Effector memory CD4-positive, alpha-beta T cell (primary cell): ENCODE results near the gene BLMH.
"Not testable (repeated sequence)": the region's sequence is repeated elsewhere in the genome, so short reads cannot be mapped to it uniquely, and the experiment has no call there.

Experiments
- DNase-seq, 3 donors: peaks; one replicate each; pipeline ENCODE4 v3.0.0-alpha.2; 2020
- H3K27ac ChIP-seq: 2 replicates; pipeline ENCODE4 v1.7.0; 2013; ENCODE audit warnings: mild to moderate bottlenecking, low read length, moderate library complexity; ENCODE audit not compliant: insufficient read depth, poor library complexity, severe bottlenecking
- H3K27me3 ChIP-seq: replicated peaks from 2 replicates; pipeline ENCODE4 v1.7.0; 2013; ENCODE audit warnings: mild to moderate bottlenecking, low read length; ENCODE audit not compliant: insufficient read depth, control insufficient read depth, poor library complexity, severe bottlenecking
- H3K36me3 ChIP-seq: 2 replicates; pipeline ENCODE4 v1.7.0; 2013; ENCODE audit warnings: mild to moderate bottlenecking, low read length, moderate library complexity; ENCODE audit not compliant: control insufficient read depth, insufficient read depth
- H3K4me1 ChIP-seq: 2 replicates; pipeline ENCODE4 v1.7.0; 2013; ENCODE audit warnings: low read length, mild to moderate bottlenecking; ENCODE audit not compliant: control insufficient read depth, insufficient read depth, poor library complexity, severe bottlenecking
- H3K4me3 ChIP-seq: 2 replicates; pipeline ENCODE4 v1.7.0; 2013; ENCODE audit warnings: low read length, low read depth, mild to moderate bottlenecking; ENCODE audit not compliant: insufficient read depth, poor library complexity, severe bottlenecking
- H3K9me3 ChIP-seq: 2 replicates; pipeline ENCODE4 v1.7.0; 2013; ENCODE audit warnings: mild to moderate bottlenecking, low read length, moderate library complexity; ENCODE audit not compliant: control insufficient read depth

Gene BLMH

DNA sequence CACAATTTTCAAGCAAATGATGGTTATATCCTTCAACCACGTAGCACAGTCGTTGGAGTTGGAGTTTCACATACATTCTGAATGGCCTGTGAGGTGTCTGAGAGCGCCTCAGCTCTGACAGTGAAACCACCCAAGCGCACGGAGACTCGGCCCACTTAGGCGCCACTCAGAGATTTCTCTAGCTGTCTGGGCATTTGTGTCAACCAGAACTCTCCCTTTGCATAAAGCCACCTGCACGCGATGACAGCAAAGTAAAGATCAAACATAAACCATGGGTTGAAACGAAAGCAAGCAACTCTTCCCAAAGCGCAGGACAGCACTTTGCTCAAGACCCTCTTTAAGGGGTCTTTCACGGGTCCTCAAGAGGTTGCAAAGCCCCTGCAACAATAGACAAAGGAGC lies 56.8 kb downstream of the BLMH start:
- H3K9me3 ChIP-seq: no peaks in the 10 kb centered on the region
- H3K4me1 ChIP-seq: peaks cover 19% of the 10 kb centered on the region
- H3K36me3 ChIP-seq: no peaks in the 10 kb centered on the region
- H3K4me3 ChIP-seq: peak overlapping the region; percentile 42
- no peak for DNase-seq
- no peak overlapping the region for H3K27ac ChIP-seq
- H3K27me3 ChIP-seq: peaks cover 31% of the 10 kb centered on the region

DNA sequence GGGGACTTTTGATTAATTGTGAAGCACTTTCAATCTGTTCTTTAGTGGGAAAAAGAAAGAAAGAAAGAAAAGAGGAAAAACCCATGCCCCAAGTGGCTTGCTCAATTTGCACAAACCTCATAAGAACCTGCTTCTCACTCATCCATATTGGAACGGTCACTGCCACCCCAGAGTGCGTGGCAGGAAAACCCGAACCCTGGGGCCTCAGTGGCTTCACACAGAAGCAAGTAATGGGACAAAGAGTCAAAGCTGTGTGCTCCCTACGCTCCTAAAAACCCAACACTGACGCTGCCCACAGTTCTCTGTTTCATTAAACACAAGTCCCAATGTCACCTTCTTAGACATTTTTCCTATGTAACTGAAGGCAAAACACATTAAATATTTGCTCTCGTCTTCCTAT lies 57.4 kb downstream of the BLMH start:
- Histone ChIP-seq H3K9me3 (no peaks in the 10 kb centered on the region), H3K4me3 (no peak overlapping the region), H3K4me1 (peaks cover 19% of the 10 kb centered on the region), H3K27me3 (peaks cover 31% of the 10 kb centered on the region), H3K36me3 (no peaks in the 10 kb centered on the region), H3K27ac (no peak overlapping the region)
- DNase-seq: no peak

DNA sequence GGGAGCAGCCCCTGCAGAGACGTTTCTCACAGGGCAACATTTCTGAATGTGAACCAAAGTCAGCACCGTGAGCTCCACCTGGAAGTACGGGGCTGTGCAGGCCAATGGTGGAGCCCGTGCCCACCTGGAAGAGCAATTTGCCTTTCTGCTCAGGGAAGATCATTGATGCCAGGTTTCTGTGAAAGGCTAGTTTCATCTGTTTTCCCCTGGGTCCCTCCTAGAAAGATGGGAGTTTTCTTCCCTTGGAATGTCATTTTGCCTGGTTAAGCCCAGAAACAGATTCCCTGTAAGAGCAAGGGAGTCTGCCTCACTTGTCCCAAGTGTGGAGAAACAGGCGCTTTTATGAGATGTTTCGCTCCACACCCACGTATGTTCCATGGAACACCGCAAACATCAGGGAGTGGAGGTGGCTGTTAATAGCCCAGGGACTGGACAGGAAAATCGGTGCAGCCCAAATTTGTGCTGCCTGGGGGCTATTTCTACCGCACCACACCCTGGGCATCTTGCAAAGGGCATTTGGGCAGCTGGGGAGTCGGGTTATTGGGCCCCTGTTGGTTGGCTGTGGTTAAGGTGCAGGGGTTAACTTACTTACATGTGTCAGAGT lies 58.8 kb downstream of the BLMH start:
- Histone ChIP-seq H3K27me3 (peaks cover 20% of the 10 kb centered on the region), H3K36me3 (no peaks in the 10 kb centered on the region), H3K9me3 (no peaks in the 10 kb centered on the region), H3K27ac (no peak overlapping the region), H3K4me3 (no peak overlapping the region), H3K4me1 (peaks cover 19% of the 10 kb centered on the region)
- no peak for DNase-seq

DNA sequence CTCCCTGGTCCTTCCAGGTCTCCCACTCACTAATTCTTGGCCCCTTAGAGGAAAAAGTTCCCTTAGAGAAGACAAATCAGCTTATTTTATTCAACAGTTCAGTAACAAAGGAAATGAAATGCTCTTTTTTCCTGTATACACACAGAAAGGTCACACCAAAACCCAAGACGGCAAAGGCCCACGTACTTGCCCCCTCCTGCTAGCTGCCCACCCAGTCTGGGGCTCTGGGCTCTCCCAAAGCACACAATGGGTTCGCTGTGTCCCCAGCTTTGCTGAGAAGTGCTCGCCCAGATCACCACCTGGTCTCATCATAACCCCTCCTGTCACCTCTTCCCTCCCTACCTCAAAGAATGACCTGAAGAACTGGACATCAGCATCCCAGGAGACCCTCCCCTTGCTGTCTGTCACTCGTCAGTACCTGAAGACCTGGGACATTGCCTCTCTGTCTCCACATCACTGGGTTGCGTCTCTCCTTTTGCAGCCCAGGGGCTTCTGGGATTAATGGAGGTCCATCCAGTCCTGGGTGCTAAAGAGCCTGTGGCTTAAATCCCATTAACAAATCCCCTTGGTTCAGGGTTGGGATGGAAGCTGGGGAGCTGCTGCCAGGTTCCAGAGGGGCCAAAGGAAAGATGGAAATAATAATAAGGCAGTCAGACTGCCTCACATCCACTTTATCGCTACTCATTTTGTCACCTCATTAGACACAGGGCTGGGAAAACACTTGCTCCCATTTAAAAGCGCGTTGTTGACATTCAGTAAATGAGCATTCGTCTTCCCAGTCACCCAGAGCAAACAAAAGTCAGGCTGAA lies 59.5 kb downstream of the BLMH start:
- Histone ChIP-seq H3K4me1 (peaks cover 19% of the 10 kb centered on the region), H3K9me3 (no peaks in the 10 kb centered on the region), H3K27ac (no peak overlapping the region), H3K4me3 (no peak overlapping the region), H3K27me3 (peaks cover 17% of the 10 kb centered on the region), H3K36me3 (no peaks in the 10 kb centered on the region)
- no peak for DNase-seq

DNA sequence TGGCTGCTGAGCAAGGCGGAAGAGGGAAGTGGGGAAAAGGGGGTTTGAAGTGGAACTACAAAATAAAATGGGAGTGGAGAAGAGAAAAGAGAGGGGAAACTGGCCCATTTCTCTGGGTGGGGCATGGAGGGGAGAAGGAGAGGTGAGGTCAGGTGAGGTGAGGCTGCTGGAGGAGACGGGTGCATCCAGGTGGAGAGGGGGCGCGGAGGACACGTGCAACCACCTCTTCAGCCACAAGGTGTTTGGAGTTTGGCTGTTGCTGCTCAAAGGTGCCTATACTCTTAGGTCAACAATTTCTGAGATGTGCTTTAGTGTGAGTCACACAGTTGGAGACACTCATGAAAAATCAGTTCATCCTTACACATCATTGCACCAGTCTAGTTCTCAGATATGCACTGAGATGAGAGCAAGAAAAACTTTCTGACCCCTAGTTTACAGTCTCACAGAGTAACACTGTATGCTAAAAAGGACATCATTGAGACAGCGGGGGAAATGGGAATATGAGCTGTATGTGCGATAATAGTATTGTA lies 61.1 kb downstream of the BLMH start:
- H3K4me1 ChIP-seq: peaks cover 9% of the 10 kb centered on the region
- H3K4me3 ChIP-seq: no peak overlapping the region
- no peak for DNase-seq
- peaks cover 6% of the 10 kb centered on the region for H3K27me3 ChIP-seq
- no peaks in the 10 kb centered on the region for H3K36me3 ChIP-seq
- H3K27ac ChIP-seq: no peak overlapping the region
- no peaks in the 10 kb centered on the region for H3K9me3 ChIP-seq

DNA sequence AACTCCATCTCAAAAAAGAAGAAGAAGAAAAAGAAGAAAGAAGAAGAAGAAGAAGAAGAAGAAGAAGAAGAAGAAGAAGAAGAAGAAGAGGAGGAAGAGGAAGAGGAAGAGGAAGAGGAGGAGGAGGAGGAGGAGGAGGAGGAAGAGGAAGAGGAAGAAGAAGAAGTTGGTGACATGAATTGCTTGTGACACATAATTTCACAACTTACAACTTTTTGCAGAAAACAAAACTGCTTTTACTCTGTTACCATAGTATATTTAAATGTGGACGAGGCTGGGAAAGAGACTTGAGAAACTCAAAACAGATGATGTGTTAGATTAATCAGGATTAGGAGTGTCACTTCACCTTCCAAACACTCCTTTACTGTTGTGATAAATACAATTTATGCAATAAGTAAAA lies 61.7 kb downstream of the BLMH start:
- H3K4me3 ChIP-seq, H3K27me3 ChIP-seq, H3K9me3 ChIP-seq, DNase-seq, H3K36me3 ChIP-seq, H3K4me1 ChIP-seq, H3K27ac ChIP-seq: not testable (repeated sequence)

DNA sequence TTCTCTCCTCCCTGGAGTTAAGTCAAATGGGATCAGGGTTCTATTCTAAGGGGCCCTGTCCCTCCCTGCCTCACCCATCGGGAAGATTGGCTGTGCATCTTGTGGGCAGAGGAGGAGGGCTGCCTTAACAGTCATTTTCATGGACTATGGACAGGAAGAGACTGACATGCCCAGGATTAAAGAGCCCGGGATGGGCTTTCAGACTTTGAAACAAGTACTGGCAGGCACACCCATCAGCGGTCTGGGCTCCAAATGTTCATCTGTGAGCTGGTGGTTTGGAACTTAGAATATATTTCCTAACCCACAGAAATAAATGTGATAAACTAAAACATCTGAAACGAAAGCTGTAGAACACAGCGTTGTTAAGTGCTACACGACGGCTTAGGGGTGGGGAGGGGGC lies 62.7 kb downstream of the BLMH start:
- no peaks in the 10 kb centered on the region for H3K27me3 ChIP-seq
- DNase-seq: no peak
- no peak overlapping the region for H3K4me3 ChIP-seq
- H3K9me3 ChIP-seq: no peaks in the 10 kb centered on the region
- H3K4me1 ChIP-seq: no peaks in the 10 kb centered on the region
- H3K27ac ChIP-seq: no peak overlapping the region
- no peaks in the 10 kb centered on the region for H3K36me3 ChIP-seq

DNA sequence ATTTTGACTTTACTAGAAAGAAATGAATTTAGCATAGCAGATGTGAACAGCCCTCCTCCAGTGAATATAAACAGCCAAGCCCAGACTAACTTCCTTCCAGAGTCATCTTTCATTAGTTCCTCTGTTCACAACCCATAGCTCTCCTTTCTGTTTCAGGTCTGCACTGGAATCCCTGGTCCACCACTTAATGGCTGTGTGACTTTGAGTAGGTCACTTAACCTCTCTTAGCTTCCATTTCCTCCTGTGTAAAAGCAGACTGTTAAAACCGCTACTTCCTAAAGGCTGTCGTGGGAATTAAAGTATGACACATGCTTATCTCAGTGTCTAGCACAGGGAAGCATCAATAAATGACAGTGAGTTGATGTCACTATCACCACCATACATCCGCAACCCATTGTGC lies 63.7 kb downstream of the BLMH start:
- Histone ChIP-seq H3K27me3 (no peaks in the 10 kb centered on the region), H3K36me3 (no peaks in the 10 kb centered on the region), H3K4me1 (no peaks in the 10 kb centered on the region), H3K27ac (no peak overlapping the region), H3K4me3 (no peak overlapping the region), H3K9me3 (no peaks in the 10 kb centered on the region)
- no peak for DNase-seq

GRCh38 chr17:30226878-30227277 lies 64.9 kb downstream of the BLMH start:
- Histone ChIP-seq H3K27ac (no peak overlapping the region), H3K4me3 (no peak overlapping the region), H3K4me1 (no peaks in the 10 kb centered on the region), H3K9me3 (no peaks in the 10 kb centered on the region), H3K27me3 (no peaks in the 10 kb centered on the region), H3K36me3 (no peaks in the 10 kb centered on the region)
- no peak for DNase-seq

DNA sequence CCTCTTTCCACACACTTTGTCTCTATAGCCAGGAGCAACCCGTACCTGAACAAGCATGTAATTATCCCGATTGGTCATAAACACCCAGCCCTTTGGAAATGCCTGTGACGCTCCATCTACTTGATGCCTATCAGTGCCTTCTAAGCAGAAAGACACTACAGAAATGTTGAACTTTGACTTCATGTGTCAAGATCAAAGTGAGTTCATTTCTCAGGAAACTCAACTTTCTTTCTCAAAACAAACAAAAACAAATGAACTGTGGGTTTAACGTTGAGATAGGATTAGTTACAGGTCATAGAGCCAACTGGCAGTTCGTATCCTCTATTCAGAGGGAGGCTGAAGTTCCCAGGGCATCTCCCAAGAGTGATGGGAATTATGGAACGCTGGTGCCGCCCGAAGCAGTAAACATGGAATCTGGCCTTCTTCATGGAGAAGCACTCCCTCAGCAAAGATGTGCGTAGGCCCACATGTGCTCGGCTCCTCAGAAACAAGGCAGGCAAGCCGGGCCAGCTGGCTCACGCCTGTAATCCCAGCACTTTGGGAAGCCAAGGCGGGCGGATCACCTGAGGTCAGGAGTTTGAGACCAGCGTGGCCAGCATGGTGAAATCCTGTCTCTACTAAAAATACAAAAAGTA lies 65.7 kb downstream of the BLMH start:
- DNase-seq: no peak
- no peak overlapping the region for H3K4me3 ChIP-seq
- no peaks in the 10 kb centered on the region for H3K27me3 ChIP-seq
- no peak overlapping the region for H3K27ac ChIP-seq
- no peaks in the 10 kb centered on the region for H3K4me1 ChIP-seq
- H3K9me3 ChIP-seq: no peaks in the 10 kb centered on the region
- H3K36me3 ChIP-seq: no peaks in the 10 kb centered on the region
